Hepatic stellate cell (primary cell): Measurements from ENCODE around the gene NFU1.
"Not testable (repeated sequence)": the region's sequence is repeated elsewhere in the genome, so short reads cannot be mapped to it uniquely, and the experiment has no call there.

Source experiments
- DNase-seq: peaks from one replicate; pipeline ENCODE4 v3.0.0; 2011; ENCODE audit warnings: low spot score

Gene NFU1

GRCh38 chr2:69386789-69387734 is 50.2 kb downstream of the NFU1 start, which contains the start of gene GFPT1:
GFPT1 (minus strand) TSS chr2:69387227; CDS start chr2:69387071, 156 bp downstream.
- peak; percentile 88 for DNase-seq

GRCh38 chr2:69386360-69386759 is 50.9 kb downstream of the NFU1 start:
- DNase-seq: no peak

- DNase-seq: no peak
Observed at GRCh38 chr2:69385443-69386151, 51.6 kb downstream of the NFU1 start.

- no peak for DNase-seq
Observed at GRCh38 chr2:69384618-69385081, 52.6 kb downstream of the NFU1 start.

- DNase-seq: no peak
Observed at GRCh38 chr2:69383176-69383812, 53.9 kb downstream of the NFU1 start.

- DNase-seq: no peak
Observed at GRCh38 chr2:69382547-69382946, 54.7 kb downstream of the NFU1 start.

GRCh38 chr2:69381337-69381737 is 55.9 kb downstream of the NFU1 start:
- DNase-seq: peak; percentile 50

- no peak for DNase-seq
Observed at GRCh38 chr2:69380072-69380917, 56.9 kb downstream of the NFU1 start.

- no peak for DNase-seq
Observed at GRCh38 chr2:69376403-69376802, 60.8 kb downstream of the NFU1 start.

GRCh38 chr2:69375494-69376353 is 61.5 kb downstream of the NFU1 start:
- DNase-seq: no peak

- no peak for DNase-seq
Observed at GRCh38 chr2:69372767-69373166, 64.5 kb downstream of the NFU1 start.

GRCh38 chr2:69369802-69370201 is 67.4 kb downstream of the NFU1 start:
- no peak for DNase-seq

GRCh38 chr2:69368588-69368987 is 68.6 kb downstream of the NFU1 start:
- DNase-seq: no peak

GRCh38 chr2:69359371-69359770 is 77.9 kb downstream of the NFU1 start:
- DNase-seq: no peak

- DNase-seq: no peak
Observed at GRCh38 chr2:69358914-69359313, 78.3 kb downstream of the NFU1 start.

GRCh38 chr2:69356471-69356870 is 80.8 kb downstream of the NFU1 start:
- DNase-seq: no peak

GRCh38 chr2:69354976-69355375 is 82.3 kb downstream of the NFU1 start:
- not testable (repeated sequence) for DNase-seq

- no peak for DNase-seq
Observed at GRCh38 chr2:69353360-69353759, 83.9 kb downstream of the NFU1 start.

GRCh38 chr2:69348781-69349180 is 88.5 kb downstream of the NFU1 start:
- DNase-seq: no peak
